HG03097 (cell line): Measurements from ENCODE around the gene FBXO42.
A peak's percentile ranks its signal among the peaks of the same experiment; 100 is the strongest.
"Not testable (repeated sequence)": the region's sequence is repeated elsewhere in the genome, so short reads cannot be mapped to it uniquely, and the experiment has no call there.

Source experiments
- ATAC-seq: cut with Tn5 transposase; IDR thresholded peaks from one replicate; pipeline ENCODE4 v1.9.1; 2021; ENCODE audit not compliant: unreplicated experiment, low FRiP score

The FBXO42 gene

GRCh38 chr1:16222716-16223115 lies 129.6 kb downstream of the FBXO42 start:
- ATAC-seq = not testable (repeated sequence)

GRCh38 chr1:16221499-16221898 lies 130.8 kb downstream of the FBXO42 start:
- ATAC-seq = no peak

GRCh38 chr1:16219968-16220500 lies 132.2 kb downstream of the FBXO42 start:
- ATAC-seq = no peak

- ATAC-seq = no peak
These were observed 133.6 kb downstream of the FBXO42 start for GRCh38 chr1:16218674-16219071.

- ATAC-seq = no peak
These were observed 134.1 kb downstream of the FBXO42 start for GRCh38 chr1:16218014-16218673.

GRCh38 chr1:16217061-16217785 lies 135.1 kb downstream of the FBXO42 start:
- peak; percentile 81 for ATAC-seq

GRCh38 chr1:16215882-16216753 lies 136.2 kb downstream of the FBXO42 start:
- no peak for ATAC-seq

GRCh38 chr1:16215240-16215639 lies 137.0 kb downstream of the FBXO42 start:
- not testable (repeated sequence) for ATAC-seq

- ATAC-seq = not testable (repeated sequence)
These were observed 138.7 kb downstream of the FBXO42 start for GRCh38 chr1:16213544-16213943.

GRCh38 chr1:16213013-16213412 lies 139.3 kb downstream of the FBXO42 start:
- no peak for ATAC-seq

- no peak for ATAC-seq
These were observed 139.9 kb downstream of the FBXO42 start, which contains the start of gene ARHGEF19 for GRCh38 chr1:16212251-16212961. TSS of gene ARHGEF19 (minus strand) at chr1:16212652. CDS start at chr1:16209054, 3,598 bp downstream.

- ATAC-seq = no peak
These were observed 140.5 kb downstream of the FBXO42 start for GRCh38 chr1:16211824-16212223.

- no peak for ATAC-seq
These were observed 141.7 kb downstream of the FBXO42 start for GRCh38 chr1:16210581-16210980.

- no peak for ATAC-seq
These were observed 142.4 kb downstream of the FBXO42 start for GRCh38 chr1:16209847-16210407.

GRCh38 chr1:16209132-16209846 lies 143.0 kb downstream of the FBXO42 start:
- ATAC-seq = no peak

GRCh38 chr1:16208270-16208987 lies 143.9 kb downstream of the FBXO42 start:
- no peak for ATAC-seq

GRCh38 chr1:16207318-16208269 lies 144.7 kb downstream of the FBXO42 start:
- no peak for ATAC-seq
